Neural cell (in vitro differentiated cells): Measurements from ENCODE around the gene SERPINA6. TPM values are rescaled to one million over a fixed set of nuclear protein-coding genes. Genes with fewer than 3 reads are reported as not detected.

ENCODE experiments used
- H2AFZ ChIP-seq: fragments of 200-600, 300-800 bp; sonication (generic), shearing (Covaris generic); 2 replicates; pipeline ENCODE4 v1.6.0; 2014; ENCODE audit warnings: low read depth, mild to moderate bottlenecking, antibody characterized with exemption, low read length, moderate library complexity
- H3F3A ChIP-seq: fragments of 200-600 bp; shearing (Covaris generic); 2 replicates; pipeline ENCODE4 v1.6.1; 2016; ENCODE audit warnings: mild to moderate bottlenecking, moderate library complexity, mixed read lengths, antibody characterized with exemption, low read length; ENCODE audit not compliant: insufficient read depth, poor library complexity, severe bottlenecking
- H3K27ac ChIP-seq: fragments of 200-600, 300-800 bp; sonication (generic), shearing (Covaris generic); 2 replicates; pipeline ENCODE4 v1.5.1; 2014; ENCODE audit warnings: mild to moderate bottlenecking, low read length, moderate library complexity
- H3K27me3 ChIP-seq: fragments of 300-800, 200-600 bp; sonication (generic), shearing (Covaris generic); 2 replicates; pipeline ENCODE4 v1.6.0; 2014; ENCODE audit warnings: mild to moderate bottlenecking, low read depth, low read length, moderate library complexity; ENCODE audit not compliant: insufficient read depth
- H3K36me3 ChIP-seq: fragments of 300-800, 200-600 bp; sonication (generic), shearing (Covaris generic); 2 replicates; pipeline ENCODE4 v1.5.1; 2014; ENCODE audit warnings: mild to moderate bottlenecking, antibody characterized with exemption, low read length, moderate library complexity; ENCODE audit not compliant: insufficient read depth
- H3K4me2 ChIP-seq: fragments of 300-800, 200-600 bp; sonication (generic), shearing (Covaris generic); 2 replicates; pipeline ENCODE4 v1.6.0; 2014; ENCODE audit warnings: mild to moderate bottlenecking, low read length
- H3K4me3 ChIP-seq: fragments of 300-800, 200-600 bp; sonication (generic), shearing (Covaris generic); 2 replicates; pipeline ENCODE4 v1.5.1; 2014; ENCODE audit warnings: mild to moderate bottlenecking, low read length, moderate library complexity
- H3K79me2 ChIP-seq: fragments of 200-600 bp; shearing (Covaris generic); replicated peaks from 2 replicates; pipeline ENCODE4 v1.6.0; 2014; ENCODE audit warnings: mild to moderate bottlenecking, low read length, moderate library complexity; ENCODE audit not compliant: insufficient read depth
- H3K9ac ChIP-seq: fragments of 300-800, 200-600 bp; sonication (generic), shearing (Covaris generic); 2 replicates; pipeline ENCODE4 v1.6.1; 2016; ENCODE audit warnings: mild to moderate bottlenecking, low read length, mixed read lengths
- H3K9me2 ChIP-seq: fragments of 200-600 bp; shearing (Covaris generic); 2 replicates; pipeline ENCODE4 v1.6.1; 2016; ENCODE audit warnings: mild to moderate bottlenecking, low read length, mixed read lengths; ENCODE audit not compliant: insufficient read depth
- H3K9me3 ChIP-seq: fragments of 200-600, 300-800 bp; sonication (generic), shearing (Covaris generic); 2 replicates; pipeline ENCODE4 v1.6.1; 2016; ENCODE audit warnings: mild to moderate bottlenecking, mixed run types, low read length, moderate library complexity, mixed read lengths
- H4K20me1 ChIP-seq: fragments of 200-600 bp; shearing (Covaris generic); 2 replicates; pipeline ENCODE4 v1.6.1; 2016; ENCODE audit warnings: mild to moderate bottlenecking, mixed run types; ENCODE audit not compliant: insufficient read depth
- EP300 ChIP-seq: fragments of 450-650 bp; conservative IDR thresholded peaks from 2 replicates; pipeline ENCODE4 v1.6.1; 2014; ENCODE audit warnings: antibody characterized with exemption, mild to moderate bottlenecking, moderate library complexity; ENCODE audit not compliant: poor library complexity, severe bottlenecking
- EZH2 ChIP-seq: fragments of 200-600, 300-800 bp; shearing (Covaris generic), sonication (generic); IDR thresholded peaks from 2 replicates; pipeline ENCODE4 v1.6.1; 2014; ENCODE audit warnings: antibody characterized with exemption, low read length, borderline replicate concordance, mild to moderate bottlenecking; ENCODE audit not compliant: insufficient read depth, poor library complexity, severe bottlenecking
- MXI1 ChIP-seq: fragments of 450-650 bp; conservative IDR thresholded peaks from 2 replicates; pipeline ENCODE4 v1.6.1; 2014; ENCODE audit warnings: antibody characterized with exemption, mild to moderate bottlenecking; ENCODE audit not compliant: poor library complexity, severe bottlenecking
- POLR2AphosphoS5 ChIP-seq: IDR thresholded peaks from 2 replicates; pipeline ENCODE4 v1.6.1; 2012
- RAD21 ChIP-seq: fragments of 450-650 bp; conservative IDR thresholded peaks from 2 replicates; pipeline ENCODE4 v1.6.1; 2014; ENCODE audit warnings: antibody characterized with exemption, mild to moderate bottlenecking, moderate library complexity
- SMC3 ChIP-seq: fragments of 450-650 bp; conservative IDR thresholded peaks from 2 replicates; pipeline ENCODE4 v1.6.1; 2014; ENCODE audit warnings: antibody characterized with exemption, mild to moderate bottlenecking, moderate library complexity; ENCODE audit not compliant: poor library complexity
- TAF1 ChIP-seq: IDR thresholded peaks from 2 replicates; pipeline ENCODE4 v1.6.1; 2012; ENCODE audit warnings: low read depth
- polyA plus RNA-seq: library from polyadenylated mRNA; depleted of rRNA; stranded (reverse); fragments of >200 nt; gene quantifications from 2 replicates; pipeline ENCODE4 v1.2.3, GENCODE V29; 2014
- TF ChIP-seq, protein P1 (sequence below): fragments of 450-650 bp; IDR thresholded peaks from 2 replicates; pipeline ENCODE4 v1.5.1; 2014; ENCODE audit warnings: antibody characterized with exemption, mild to moderate bottlenecking, moderate library complexity; ENCODE audit not compliant: poor library complexity, severe bottlenecking
- TF ChIP-seq, protein P2 (sequence below): IDR thresholded peaks from 2 replicates; pipeline ENCODE4 v1.6.1; 2012; ENCODE audit warnings: borderline replicate concordance

Gene SERPINA6
- polyA plus RNA-seq, 1 donor from 2014 or later = not detected

- Histone ChIP-seq H3K36me3 (no peaks in the 10 kb centered on the region), H3K4me3 (no peak within 1 kb of the TSS), H3K27me3 (no peaks in the 10 kb centered on the region), H4K20me1 (no peaks in the 10 kb centered on the region), H3K4me2 (no peak within 1 kb of the TSS), H3K9me2 (no peaks in the 10 kb centered on the region), H2AFZ (no peak within 1 kb of the TSS), H3K9me3 (no peaks in the 10 kb centered on the region), H3K27ac (no peak within 1 kb of the TSS), H3K79me2 (no peaks in the 10 kb centered on the region), H3F3A (no peaks in the 10 kb centered on the region), H3K9ac (no peak within 1 kb of the TSS)
- TF ChIP-seq, protein P1, sequence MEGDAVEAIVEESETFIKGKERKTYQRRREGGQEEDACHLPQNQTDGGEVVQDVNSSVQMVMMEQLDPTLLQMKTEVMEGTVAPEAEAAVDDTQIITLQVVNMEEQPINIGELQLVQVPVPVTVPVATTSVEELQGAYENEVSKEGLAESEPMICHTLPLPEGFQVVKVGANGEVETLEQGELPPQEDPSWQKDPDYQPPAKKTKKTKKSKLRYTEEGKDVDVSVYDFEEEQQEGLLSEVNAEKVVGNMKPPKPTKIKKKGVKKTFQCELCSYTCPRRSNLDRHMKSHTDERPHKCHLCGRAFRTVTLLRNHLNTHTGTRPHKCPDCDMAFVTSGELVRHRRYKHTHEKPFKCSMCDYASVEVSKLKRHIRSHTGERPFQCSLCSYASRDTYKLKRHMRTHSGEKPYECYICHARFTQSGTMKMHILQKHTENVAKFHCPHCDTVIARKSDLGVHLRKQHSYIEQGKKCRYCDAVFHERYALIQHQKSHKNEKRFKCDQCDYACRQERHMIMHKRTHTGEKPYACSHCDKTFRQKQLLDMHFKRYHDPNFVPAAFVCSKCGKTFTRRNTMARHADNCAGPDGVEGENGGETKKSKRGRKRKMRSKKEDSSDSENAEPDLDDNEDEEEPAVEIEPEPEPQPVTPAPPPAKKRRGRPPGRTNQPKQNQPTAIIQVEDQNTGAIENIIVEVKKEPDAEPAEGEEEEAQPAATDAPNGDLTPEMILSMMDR = no peak
- TF ChIP-seq, protein P2, sequence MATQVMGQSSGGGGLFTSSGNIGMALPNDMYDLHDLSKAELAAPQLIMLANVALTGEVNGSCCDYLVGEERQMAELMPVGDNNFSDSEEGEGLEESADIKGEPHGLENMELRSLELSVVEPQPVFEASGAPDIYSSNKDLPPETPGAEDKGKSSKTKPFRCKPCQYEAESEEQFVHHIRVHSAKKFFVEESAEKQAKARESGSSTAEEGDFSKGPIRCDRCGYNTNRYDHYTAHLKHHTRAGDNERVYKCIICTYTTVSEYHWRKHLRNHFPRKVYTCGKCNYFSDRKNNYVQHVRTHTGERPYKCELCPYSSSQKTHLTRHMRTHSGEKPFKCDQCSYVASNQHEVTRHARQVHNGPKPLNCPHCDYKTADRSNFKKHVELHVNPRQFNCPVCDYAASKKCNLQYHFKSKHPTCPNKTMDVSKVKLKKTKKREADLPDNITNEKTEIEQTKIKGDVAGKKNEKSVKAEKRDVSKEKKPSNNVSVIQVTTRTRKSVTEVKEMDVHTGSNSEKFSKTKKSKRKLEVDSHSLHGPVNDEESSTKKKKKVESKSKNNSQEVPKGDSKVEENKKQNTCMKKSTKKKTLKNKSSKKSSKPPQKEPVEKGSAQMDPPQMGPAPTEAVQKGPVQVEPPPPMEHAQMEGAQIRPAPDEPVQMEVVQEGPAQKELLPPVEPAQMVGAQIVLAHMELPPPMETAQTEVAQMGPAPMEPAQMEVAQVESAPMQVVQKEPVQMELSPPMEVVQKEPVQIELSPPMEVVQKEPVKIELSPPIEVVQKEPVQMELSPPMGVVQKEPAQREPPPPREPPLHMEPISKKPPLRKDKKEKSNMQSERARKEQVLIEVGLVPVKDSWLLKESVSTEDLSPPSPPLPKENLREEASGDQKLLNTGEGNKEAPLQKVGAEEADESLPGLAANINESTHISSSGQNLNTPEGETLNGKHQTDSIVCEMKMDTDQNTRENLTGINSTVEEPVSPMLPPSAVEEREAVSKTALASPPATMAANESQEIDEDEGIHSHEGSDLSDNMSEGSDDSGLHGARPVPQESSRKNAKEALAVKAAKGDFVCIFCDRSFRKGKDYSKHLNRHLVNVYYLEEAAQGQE = no peak
- no peak for TF ChIP-seq RAD21
- no peak for TF ChIP-seq POLR2AphosphoS5
- no peak for TF ChIP-seq EP300
- TF ChIP-seq EZH2 = no peak
- TF ChIP-seq SMC3 = no peak
- TF ChIP-seq TAF1 = no peak
These were observed 30.1 kb downstream of the SERPINA6 start, which contains the start of gene SERPINA10 for GRCh38 chr14:94292872-94293577. SERPINA10 (minus strand) TSS chr14:94293268; CDS start chr14:94290593, 2,675 bp downstream.

DNA sequence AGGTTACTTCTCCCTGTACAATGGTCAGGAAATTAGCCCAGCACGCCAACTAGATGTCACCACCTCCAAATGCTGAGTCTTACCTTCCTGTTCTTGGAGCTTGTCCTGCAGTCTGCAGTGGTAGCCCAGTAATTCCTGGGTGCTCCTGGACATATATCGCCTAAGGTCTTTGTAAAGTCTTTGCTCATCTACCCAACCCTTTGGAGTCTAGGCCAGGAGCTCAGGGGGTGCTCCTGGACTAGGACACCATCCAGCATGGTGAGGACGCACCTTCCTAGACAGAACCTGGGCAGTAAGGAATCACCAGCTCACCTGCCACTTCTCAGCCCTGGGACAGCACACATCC, 30.6 kb downstream of the SERPINA6 start:
- Histone ChIP-seq H3K4me3 (no peak overlapping the region), H3K4me2 (no peak overlapping the region), H3F3A (no peaks in the 10 kb centered on the region), H3K9me3 (no peaks in the 10 kb centered on the region), H3K9me2 (no peaks in the 10 kb centered on the region), H4K20me1 (no peaks in the 10 kb centered on the region), H3K27me3 (no peaks in the 10 kb centered on the region), H3K36me3 (no peaks in the 10 kb centered on the region), H3K79me2 (no peaks in the 10 kb centered on the region), H3K27ac (no peak overlapping the region), H2AFZ (no peak overlapping the region), H3K9ac (no peak overlapping the region)
- TF ChIP-seq SMC3 (no peak), RAD21 (no peak), POLR2AphosphoS5 (no peak), MXI1 (no peak), EP300 (no peak), TAF1 (no peak), EZH2 (no peak)
- TF ChIP-seq, protein P2 = no peak
- TF ChIP-seq, protein P1 = no peak
